ENCODE results near the gene TBC1D19. TPM values are rescaled to one million over a fixed set of nuclear protein-coding genes. Genes with fewer than 3 reads are reported as not detected.
"Not testable (repeated sequence)": the region's sequence is repeated elsewhere in the genome, so short reads cannot be mapped to it uniquely, and the experiment has no call there.

Gene TBC1D19
- total RNA-seq, 1 donor from 2014 or later, result 69.9 TPM

DNA sequence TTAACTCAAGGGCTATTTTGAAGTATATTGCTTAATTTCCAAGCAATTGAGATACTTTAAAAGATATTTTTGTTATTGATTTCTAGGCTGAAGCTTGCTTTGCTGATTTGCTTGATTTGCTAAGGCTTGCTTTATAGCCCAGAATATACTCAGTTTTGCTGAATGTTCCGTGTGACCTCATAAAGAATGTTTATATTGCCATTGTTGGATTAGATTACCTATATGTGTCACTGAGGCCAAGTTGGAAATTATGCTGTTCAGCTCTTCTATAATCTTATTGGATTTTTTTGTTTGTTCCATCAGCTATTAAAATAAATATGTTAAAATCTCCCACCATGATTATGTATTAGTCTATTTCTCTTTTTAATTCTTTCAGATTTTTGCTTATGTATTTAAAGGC is 13.0 kb downstream of the TBC1D19 start:
- no peak for DNase-seq (ENCODE audit: low read depth)

DNA sequence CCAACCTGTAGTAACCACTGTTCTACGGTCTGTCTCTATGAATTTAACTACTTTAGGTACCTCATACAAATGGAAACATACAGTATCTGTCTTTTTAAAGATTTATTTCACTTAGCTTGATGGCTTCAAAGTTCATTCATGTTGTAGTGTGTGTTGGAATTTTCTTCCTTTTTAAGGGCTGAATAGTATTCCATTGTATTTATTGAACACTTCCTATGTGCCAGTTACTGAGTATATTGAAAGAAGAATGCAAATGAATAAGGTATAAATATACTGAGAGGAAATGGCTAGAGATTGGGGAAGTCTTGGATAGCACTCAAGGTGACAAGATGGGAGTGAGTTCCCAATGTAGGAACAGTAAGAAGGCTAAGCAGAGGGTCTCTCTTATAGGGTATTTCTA is 17.3 kb downstream of the TBC1D19 start:
- DNase-seq (ENCODE audit: low read depth), result no peak

DNA sequence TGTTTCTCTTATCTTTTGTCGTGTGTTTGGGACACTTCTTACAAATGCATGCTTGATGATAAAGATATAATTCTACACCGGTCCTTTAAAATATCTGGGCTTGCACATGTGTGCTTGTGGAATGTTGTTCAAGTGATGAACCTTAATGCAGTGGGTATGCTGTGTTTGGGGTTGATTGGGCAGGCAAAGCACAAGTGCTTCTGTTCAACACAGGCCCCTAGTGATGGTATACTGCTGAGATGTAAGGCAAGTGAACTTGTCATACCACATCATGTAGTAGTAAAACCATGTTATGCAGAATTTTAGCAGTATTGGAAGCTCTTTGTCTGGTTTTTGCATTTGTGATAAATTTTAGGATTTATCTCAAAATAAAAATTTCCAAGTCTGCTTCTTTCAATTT is 23.9 kb downstream of the TBC1D19 start:
- DNase-seq (ENCODE audit: low read depth), result no peak

DNA sequence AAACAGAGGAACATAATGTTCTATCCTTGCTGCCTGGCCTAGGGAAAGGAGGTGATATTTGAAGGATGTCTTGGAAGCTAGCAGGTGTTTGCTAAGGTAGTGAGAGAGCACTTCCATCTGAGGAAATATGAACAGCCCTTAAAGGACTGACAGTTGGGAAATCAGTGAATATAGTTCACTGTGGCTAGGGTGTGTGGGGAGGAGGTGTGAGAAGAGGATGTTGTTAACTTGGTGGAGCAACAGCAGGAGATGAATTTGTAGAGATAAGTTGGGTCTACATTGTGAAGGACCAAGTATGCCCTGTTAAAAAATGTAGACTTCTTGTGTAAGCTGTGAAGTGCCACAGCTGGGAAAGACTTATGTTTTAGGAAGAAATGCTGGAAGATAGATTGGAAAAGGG is 25.5 kb downstream of the TBC1D19 start:
- DNase-seq (ENCODE audit: low read depth), result no peak

DNA sequence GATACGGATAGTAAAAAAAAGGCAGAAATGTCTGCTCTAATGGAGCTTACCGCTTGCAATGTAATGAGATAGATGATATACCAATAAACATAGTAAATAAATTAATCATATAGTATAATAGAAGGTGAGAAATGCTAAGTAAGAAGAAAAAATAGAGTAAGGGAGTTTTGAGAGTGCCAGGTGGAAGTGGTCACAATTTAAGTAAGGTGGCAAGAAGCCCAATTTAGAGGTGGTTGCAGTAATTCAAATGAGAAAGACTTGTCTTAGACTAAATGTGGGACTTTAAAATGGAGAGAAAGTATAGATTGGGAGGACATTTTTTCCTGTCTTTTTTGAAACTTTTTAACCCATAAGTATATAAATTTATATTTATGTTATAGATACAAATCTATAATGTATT is 26.0 kb downstream of the TBC1D19 start:
- no peak for DNase-seq (ENCODE audit: low read depth)

DNA sequence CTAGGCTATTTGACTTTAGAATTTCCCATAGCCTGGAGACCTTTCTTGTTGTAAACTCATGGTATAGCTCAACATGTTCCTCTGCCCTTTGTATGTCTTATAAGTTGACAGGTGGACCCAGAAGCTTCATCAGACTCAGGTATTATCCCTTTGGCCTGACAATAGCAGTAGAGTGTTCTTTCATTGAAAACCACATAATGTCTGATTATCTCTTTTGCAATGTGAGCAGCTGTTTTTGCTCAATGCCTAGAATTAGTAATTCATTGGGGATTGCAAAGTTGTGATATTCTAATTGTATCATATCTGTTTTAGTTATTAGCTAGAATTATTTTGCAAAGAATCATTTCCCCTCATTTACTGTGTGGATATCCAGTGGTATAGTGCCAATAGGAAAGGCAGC is 27.5 kb downstream of the TBC1D19 start:
- no peak for DNase-seq (ENCODE audit: low read depth)

DNA sequence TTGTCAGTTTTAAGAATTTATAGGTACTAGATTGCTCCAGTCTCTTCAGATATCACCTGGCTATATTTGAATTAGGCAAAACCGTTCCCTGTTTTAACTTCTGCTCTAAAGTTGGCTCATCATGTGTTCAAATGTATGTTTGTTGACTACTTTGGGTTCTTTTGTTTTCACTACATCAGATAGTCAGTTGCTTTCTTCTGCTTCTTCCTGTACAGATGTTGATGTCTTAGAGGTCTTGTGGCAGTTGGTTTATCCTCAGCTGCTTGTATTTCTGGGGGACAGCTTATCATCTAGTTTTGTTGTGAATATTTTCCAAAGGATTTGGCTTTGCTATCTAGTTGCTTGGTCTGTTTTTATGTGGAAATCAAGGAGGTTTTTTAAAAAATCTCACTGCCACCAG is 28.0 kb downstream of the TBC1D19 start:
- DNase-seq (ENCODE audit: low read depth), result no peak

DNA sequence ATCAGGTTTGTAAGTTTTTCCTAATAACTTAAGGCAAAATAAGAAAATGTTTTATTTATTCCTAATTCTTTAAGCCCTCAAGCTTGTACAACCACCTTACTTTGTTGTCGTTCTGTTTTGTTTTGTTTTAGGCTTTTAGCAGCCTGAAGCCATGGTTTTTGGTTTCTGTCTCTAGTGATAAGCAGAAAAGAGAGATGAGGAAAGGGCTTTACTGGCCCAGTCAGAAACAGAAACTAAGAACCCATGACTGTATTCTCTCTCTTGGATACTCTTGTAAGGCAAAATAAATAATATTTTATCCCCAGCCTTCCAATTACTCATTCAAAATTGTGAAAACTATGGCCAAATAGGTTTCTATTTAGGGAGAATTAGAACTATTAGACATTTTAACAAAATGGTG is 29.4 kb downstream of the TBC1D19 start:
- no peak for DNase-seq (ENCODE audit: low read depth)

DNA sequence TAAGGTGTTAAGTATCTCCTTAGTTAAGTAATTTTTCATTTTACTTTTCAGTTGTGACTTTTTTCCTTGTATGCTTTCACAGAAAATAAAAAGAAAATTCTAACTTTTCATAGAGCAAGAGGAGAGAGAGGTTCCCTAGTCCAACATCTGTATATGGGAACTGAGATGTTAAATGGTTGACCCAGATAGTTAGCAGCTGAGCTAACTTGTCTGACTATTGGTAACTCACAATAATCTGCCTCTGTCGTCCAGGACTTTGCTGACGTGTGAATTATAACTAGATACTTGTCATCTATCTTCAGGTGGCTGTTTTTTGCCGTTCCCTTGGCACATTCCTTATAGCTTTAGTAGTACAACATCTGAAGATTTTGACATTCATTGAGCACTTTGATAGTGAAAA is 29.9 kb downstream of the TBC1D19 start:
- DNase-seq (ENCODE audit: low read depth), result no peak

DNA sequence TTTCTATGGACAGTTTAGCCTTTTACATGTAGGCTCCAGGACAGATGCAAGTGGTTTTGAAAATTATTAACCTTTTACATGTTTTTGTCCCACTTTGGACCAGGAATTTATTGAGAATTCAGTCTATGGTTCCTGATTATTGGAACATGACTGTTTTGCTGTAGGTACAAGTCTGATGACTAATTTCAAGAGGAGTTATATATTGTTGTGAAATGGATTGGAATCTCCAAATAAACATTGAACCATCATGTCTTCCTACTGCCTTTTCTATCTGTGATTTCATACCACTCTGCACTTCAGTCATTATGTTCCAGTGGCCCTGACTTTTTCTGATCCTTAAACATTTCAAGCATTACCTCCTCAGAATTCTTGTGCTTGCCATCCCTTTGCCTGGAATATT is 35.9 kb downstream of the TBC1D19 start:
- no peak for DNase-seq (ENCODE audit: low read depth)

DNA sequence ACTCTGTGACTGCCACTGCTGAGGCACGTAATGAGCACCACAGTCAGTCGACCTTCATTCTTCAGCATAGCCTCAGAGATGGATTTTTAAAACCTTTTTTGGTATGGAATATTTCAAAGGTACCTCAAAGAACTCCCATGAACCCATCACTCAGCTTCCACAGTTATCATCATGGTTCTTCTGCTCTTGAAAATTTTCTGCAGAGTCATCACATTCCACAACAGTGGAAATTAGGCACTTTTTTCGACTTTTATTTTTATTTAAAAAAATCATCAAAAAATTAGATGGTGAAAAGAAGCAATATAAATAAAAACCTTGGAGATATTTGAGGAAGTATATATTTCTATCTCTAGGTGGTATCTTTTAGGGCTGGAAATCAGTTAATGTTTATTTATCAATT is 37.5 kb downstream of the TBC1D19 start:
- no peak for DNase-seq (ENCODE audit: low read depth)

DNA sequence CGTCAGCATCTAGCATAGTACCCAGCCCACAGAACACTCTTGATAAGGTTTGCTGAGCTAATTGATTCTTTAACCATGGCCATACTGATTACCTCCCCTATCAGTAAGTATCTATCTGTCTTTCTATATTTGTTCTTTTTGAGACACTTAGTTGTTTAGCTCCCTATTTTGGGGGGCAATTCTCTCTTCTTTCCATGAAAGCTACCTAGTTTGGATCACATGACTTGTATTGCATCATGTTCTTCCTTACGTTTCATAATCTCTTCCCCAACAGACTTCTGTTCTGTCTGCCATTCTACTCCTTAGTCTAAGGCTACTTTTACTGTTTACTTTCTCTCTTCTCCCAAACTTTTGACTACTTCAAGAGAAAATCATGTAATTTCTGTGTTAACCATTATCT is 39.0 kb downstream of the TBC1D19 start:
- no peak for DNase-seq (ENCODE audit: low read depth)

DNA sequence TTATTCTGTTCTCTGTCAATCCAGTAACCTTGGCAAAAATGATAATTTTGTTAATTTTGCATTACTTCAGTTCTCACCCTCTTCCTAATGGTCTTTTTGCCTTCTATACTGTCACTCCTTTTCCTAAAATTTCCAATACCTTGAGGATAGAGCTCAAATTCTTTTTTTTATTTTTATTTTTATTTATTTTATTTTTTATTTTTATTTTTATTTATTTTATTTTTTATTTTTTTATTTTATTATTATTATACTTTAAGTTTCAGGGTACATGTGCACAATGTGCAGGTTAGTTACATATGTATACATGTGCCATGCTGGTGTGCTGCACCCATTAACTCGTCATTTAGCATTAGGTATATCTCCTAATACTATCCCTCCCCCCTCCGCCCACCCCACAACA is 42.8 kb downstream of the TBC1D19 start:
- DNase-seq (ENCODE audit: low read depth), result not testable (repeated sequence)

DNA sequence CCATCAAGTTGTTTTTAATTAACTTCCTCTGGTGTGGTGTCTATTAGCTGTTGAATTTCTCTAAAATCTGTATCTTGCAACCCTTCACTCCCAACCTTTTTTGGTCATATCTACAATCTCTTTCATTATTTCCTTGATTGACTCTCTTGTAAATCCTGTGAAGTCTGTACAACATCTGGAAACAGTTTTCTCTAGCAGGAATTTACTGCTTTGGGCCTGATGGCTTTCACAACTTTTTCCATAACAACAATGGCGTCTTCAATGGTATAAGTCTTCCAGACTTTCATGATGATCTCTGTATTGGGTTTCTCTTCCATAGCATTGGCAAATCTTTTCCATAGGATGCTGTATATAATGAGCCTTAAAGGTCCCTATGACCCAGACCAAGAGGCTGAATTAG is 49.0 kb downstream of the TBC1D19 start:
- no peak for DNase-seq (ENCODE audit: low read depth)

DNA sequence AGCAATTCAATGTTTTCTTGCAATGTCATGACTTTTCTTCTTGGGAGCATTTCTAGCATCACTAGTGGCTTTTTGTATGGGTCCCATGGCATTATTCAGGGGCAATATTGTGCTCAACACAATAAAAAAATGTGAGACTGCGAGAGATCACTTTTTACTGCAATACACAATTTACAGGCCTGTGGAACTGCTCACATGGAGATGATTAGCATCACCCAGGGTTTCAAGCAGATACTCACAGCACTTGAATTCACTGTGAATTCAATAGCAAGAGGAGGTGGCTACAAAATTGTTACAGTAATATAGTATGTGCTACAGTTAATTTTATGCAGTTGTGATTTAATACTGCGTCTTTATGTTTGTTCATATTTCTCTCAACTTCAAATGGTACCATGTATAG is 50.4 kb downstream of the TBC1D19 start:
- DNase-seq (ENCODE audit: low read depth), result no peak

DNA sequence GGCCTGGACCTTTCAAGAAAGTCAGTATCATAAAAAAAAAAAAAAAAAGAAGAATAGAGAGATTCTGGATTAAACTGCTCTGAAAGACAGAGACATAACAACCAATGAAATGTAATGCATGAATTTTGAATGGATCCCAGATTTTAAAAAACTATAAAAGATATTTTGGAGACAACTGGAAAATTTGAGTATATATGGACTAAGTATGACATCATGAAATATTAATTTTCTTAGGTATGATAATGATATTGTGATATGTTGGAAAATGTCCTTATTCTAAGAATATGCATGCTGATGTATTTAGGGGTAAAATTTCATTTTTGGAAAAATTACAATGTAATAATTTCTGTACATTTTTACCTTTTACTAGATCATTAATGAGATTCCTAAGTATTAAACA is 52.6 kb downstream of the TBC1D19 start:
- DNase-seq (ENCODE audit: low read depth), result no peak

DNA sequence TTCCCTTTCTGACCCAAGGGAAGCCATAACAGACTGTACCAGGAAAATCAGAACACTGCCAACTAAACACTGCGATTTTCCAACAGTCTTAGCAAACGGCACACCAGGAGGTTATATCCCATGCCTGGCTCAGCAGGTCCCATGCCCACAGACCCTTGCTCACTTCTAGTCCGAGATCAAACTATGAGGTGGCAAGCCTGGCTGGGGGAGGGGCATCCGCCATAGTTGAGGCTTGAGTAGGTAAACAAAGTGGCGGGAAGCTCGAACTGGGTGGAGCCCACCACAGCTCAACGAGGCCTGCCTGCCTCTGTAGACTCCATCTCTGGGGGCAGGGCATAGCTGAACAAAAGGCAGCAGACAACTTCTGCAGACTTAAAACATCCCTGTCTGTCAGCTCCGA is 56.8 kb downstream of the TBC1D19 start:
- not testable (repeated sequence) for DNase-seq (ENCODE audit: low read depth)

DNA sequence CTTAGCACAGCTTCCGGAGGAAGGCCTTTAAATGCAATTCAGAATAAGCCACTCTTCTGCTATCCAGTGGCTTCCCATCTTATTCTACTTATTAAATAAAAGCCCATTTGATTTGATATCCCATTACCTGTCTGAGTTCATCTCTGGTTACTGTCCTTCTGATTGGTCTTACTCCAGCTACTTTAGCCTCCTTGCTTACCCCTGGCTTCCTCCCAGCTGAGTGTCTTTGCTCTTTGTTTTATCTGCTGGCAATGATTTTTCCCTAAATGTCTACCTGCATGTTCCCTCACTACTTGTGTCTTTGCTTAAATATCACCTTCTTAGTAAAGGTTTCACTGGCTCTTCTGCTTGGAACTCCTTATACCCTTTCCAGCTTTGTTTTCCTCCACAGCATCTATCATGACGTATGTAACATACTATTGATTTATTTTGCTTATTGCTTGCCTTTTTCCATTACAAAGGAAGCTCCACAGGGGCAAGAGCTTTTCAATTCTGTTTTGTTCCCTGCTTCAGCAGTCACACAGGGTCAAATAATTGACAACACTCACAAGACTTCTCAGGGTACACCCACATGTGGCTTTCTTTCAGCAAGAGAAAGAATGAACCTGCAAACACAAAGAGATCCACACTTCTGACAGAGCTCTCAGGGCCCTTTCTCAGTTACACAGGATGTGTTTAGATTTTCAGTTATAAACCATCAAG is 63.8 kb downstream of the TBC1D19 start:
- no peak for DNase-seq (ENCODE audit: low read depth)

DNA sequence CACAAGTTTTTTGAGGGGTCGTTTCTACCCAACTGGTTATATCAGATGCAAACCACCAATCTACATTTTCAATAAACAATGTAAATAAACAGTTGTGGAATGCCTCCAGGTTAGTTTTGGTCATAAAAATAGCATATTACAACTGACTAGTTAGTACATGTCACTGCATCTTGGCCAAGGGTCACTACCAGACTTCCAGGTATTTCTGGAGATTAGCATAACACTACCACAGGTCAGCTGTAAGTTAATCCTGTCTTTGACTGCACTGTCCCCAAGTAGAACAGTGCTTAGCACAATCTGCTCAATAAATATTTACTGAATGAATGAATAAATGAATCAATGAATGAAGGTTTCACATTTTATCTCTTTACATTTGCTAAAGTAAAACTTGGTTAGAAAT is 64.4 kb downstream of the TBC1D19 start:
- DNase-seq (ENCODE audit: low read depth), result peak; percentile 9

DNA sequence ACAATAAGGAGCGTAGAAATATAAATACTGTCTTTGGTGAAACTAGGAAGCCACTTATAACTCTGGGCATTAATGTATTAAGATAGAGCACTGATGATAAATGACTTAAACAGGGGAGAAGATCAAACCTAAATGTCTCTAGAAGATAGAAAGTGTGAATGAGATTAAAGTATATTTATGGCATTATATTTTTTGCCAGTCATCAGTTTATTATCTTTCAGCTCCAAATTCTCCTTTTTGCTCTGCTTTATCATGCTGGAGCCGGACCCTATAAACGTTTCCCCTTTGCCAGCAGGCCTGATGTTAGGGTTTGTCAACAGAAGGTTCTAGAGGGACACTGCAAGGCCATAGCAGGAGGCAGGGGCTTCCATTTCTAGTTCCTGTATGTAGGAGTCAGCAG is 76.4 kb downstream of the TBC1D19 start:
- no peak for DNase-seq (ENCODE audit: low read depth)

DNA sequence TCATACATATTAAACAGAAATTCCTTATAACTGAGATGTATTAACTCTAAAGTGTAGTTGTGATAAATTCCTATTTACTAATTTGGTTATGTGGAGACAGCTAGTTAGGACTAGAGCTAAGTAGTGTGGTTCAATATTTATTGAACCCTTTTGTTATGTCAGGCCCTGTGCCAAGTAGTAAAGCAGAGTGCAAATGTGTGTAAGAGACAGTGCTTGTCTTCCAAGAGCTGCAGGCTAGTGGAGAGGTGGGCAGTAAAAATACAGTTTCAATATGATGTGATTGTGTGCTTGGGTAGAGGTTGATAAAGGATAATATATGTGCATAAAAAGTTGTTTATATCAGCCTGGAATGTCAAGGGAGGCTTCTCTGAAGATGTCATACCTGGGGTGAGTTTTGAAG is 80.0 kb downstream of the TBC1D19 start:
- no peak for DNase-seq (ENCODE audit: low read depth)

DNA sequence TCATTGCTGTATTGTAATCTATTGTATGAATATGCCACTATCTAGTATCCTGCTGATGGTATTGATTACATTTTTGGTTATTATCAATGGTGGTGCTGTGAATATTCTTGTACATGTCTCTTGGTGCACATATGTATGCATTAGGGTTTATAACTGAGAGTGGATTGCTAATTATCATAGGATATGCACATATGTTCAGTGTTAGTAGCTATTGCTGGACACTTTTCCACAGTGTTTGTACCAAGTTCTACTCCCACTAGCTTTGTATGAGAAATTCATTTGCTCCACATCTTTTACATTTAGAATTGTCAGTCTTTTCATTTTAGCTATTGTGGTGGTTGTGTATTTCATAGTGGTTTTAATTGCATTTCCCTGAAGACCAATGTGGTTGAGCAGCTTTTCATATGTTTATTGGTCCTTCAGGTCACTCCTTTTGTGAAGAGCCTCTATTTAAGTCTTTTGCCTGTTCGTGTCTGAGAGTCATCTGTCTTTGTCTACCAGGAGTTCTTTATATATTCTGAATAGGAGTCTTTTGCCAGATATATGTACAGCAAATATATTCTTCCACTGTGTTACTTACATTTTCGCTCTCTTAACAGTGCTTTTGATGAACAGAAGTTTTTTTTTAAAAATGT is 87.1 kb downstream of the TBC1D19 start:
- no peak for DNase-seq (ENCODE audit: low read depth)

DNA sequence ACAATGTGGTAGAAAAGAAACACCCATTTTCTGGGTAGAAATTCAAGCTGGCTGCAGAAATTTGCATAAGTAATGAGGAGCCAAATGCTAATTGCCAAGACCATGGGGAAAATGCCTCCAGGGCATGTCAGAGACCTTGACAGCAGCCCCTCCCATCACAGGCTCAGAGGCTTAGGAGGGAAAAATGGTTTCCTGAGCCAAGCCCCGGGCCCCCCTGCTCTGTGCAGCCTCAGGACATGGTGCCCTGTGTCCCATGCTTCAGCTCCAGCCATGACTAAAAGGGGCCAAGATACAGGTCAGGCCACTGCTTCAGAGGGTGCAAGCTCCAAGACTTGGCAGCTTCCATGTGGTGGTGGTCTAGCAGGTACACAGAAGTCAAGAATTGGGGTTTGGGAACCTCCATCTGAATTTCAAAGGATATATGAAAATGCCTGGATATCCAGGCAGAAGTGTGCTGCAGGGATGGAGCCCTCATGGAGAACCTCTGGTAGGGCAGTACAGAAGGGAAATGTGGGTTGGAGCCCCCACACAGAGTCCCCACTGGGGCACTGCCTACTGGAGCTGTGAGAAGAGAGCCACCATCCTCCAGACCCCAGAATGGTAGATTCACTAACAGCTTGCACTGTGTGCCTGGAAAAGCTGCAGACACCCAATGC is 95.3 kb downstream of the TBC1D19 start:
- DNase-seq (ENCODE audit: low read depth), result not testable (repeated sequence)
